ENCODE data around the gene SLC39A3. TPM values are rescaled to one million over a fixed set of nuclear protein-coding genes. Genes with fewer than 3 reads are reported as not detected.

SLC39A3 gene
- 67.6 and 74.4 TPM in 2 replicates for total RNA-seq (2014; rRNA removed; shearing (Covaris generic))

- peak within 1 kb of the TSS; percentile 64 for H3K4me3 ChIP-seq
- H3K4me1 ChIP-seq (replicated peaks): 0 out of 2 replicates have a peak, but pooled peaks cover 3% of the 10 kb centered on the region
- DNase-seq (ENCODE audit: low read depth in 1 of 2, low spot score in 2 of 2): peak; percentile 96 to 99
- H3K36me3 ChIP-seq: peaks cover 24% of the 10 kb centered on the region
- no peak within 1 kb of the TSS for H3K27ac ChIP-seq
- H3K9me3 ChIP-seq (replicated peaks): no peaks in the 10 kb centered on the region; the same call in 1 of the 2 replicates
- H3K27me3 ChIP-seq (replicated peaks): peaks cover 2% of the 10 kb centered on the region; the same call in 1 of the 2 replicates
These were observed at the start of gene SLC39A3 for GRCh38 chr19:2739602-2740313. TSS of gene SLC39A3 (minus strand) at chr19:2740017. CDS start at chr19:2737257, 2,760 bp downstream.

GRCh38 chr19:2788237-2788636 lies 48.4 kb upstream of the SLC39A3 start:
- H3K9me3 ChIP-seq (replicated peaks): no peaks in the 10 kb centered on the region
- peaks cover 33% of the 10 kb centered on the region for H3K36me3 ChIP-seq
- H3K4me3 ChIP-seq: no peak overlapping the region
- peaks cover 12% of the 10 kb centered on the region for H3K4me1 ChIP-seq (replicated peaks)
- no peak overlapping the region for H3K27ac ChIP-seq
- no peaks in the 10 kb centered on the region for H3K27me3 ChIP-seq (replicated peaks)
- DNase-seq (ENCODE audit: low read depth in 1 of 2, low spot score in 2 of 2): no peak

- no peak overlapping the region for H3K27ac ChIP-seq
- H3K36me3 ChIP-seq: peaks cover 38% of the 10 kb centered on the region
These were observed 47.3 kb upstream of the SLC39A3 start for GRCh38 chr19:2787115-2787514.

GRCh38 chr19:2785244-2785997 lies 45.6 kb upstream of the SLC39A3 start, which contains the start of gene THOP1:
TSS of gene THOP1 (plus strand) at chr19:2785503. CDS start at chr19:2785663, 160 bp downstream.
- H3K9me3 ChIP-seq (replicated peaks): no peaks in the 10 kb centered on the region
- peaks cover 27% of the 10 kb centered on the region for H3K36me3 ChIP-seq
- DNase-seq (ENCODE audit: low read depth in 1 of 2, low spot score in 2 of 2): peak; percentile 97 to 99
- H3K27ac ChIP-seq: peak within 1 kb of the TSS; percentile 30
- peak within 1 kb of the TSS; percentile 76 for H3K4me3 ChIP-seq
- peaks cover 21% of the 10 kb centered on the region for H3K4me1 ChIP-seq (replicated peaks)
- H3K27me3 ChIP-seq (replicated peaks): no peaks in the 10 kb centered on the region

More at GRCh38 chr19:2787115-2787514, 47.3 kb upstream of the SLC39A3 start:
- H3K9me3 ChIP-seq (replicated peaks): no peaks in the 10 kb centered on the region
- no peaks in the 10 kb centered on the region for H3K27me3 ChIP-seq (replicated peaks)
- peaks cover 17% of the 10 kb centered on the region for H3K4me1 ChIP-seq (replicated peaks)
- H3K4me3 ChIP-seq: no peak overlapping the region
- no peak for DNase-seq (ENCODE audit: low read depth in 1 of 2, low spot score in 2 of 2)

- no peaks in the 10 kb centered on the region for H3K9me3 ChIP-seq (replicated peaks)
- H3K27ac ChIP-seq: no peak overlapping the region
- H3K36me3 ChIP-seq: peaks cover 20% of the 10 kb centered on the region
- peaks cover 21% of the 10 kb centered on the region for H3K4me1 ChIP-seq (replicated peaks)
- H3K4me3 ChIP-seq: peak overlapping the region; percentile 79
- no peak for DNase-seq (ENCODE audit: low read depth in 1 of 2, low spot score in 2 of 2)
- no peaks in the 10 kb centered on the region for H3K27me3 ChIP-seq (replicated peaks)
These were observed 43.9 kb upstream of the SLC39A3 start for GRCh38 chr19:2783781-2784145.

GRCh38 chr19:2782936-2783780 lies 43.3 kb upstream of the SLC39A3 start, which contains the start of gene SGTA:
TSS of gene SGTA (minus strand) at chr19:2783273. CDS start at chr19:2769068, 14,205 bp downstream.
- Histone ChIP-seq H3K27me3 (replicated peaks) (no peaks in the 10 kb centered on the region), H3K36me3 (peaks cover 20% of the 10 kb centered on the region), H3K4me3 (peak within 1 kb of the TSS; percentile 79), H3K9me3 (replicated peaks) (no peaks in the 10 kb centered on the region), H3K4me1 (replicated peaks) (peaks cover 21% of the 10 kb centered on the region), H3K27ac (peak within 1 kb of the TSS; percentile 69)
- DNase-seq (ENCODE audit: low read depth in 1 of 2, low spot score in 2 of 2): peak; percentile 97 to 99

GRCh38 chr19:2782329-2782935 lies 42.6 kb upstream of the SLC39A3 start:
- DNase-seq (ENCODE audit: low read depth in 1 of 2, low spot score in 2 of 2): no peak
- peak overlapping the region; percentile 69 for H3K27ac ChIP-seq
- no peaks in the 10 kb centered on the region for H3K9me3 ChIP-seq (replicated peaks)
- peaks cover 17% of the 10 kb centered on the region for H3K36me3 ChIP-seq
- H3K4me3 ChIP-seq: peak overlapping the region; percentile 79
- peaks cover 21% of the 10 kb centered on the region for H3K4me1 ChIP-seq (replicated peaks)
- no peaks in the 10 kb centered on the region for H3K27me3 ChIP-seq (replicated peaks)

GRCh38 chr19:2780284-2780683 lies 40.5 kb upstream of the SLC39A3 start:
- DNase-seq (ENCODE audit: low read depth in 1 of 2, low spot score in 2 of 2): no peak
- no peak overlapping the region for H3K4me3 ChIP-seq
- H3K27ac ChIP-seq: no peak overlapping the region
- H3K9me3 ChIP-seq (replicated peaks): no peaks in the 10 kb centered on the region
- H3K27me3 ChIP-seq (replicated peaks): no peaks in the 10 kb centered on the region
- H3K4me1 ChIP-seq (replicated peaks): peaks cover 16% of the 10 kb centered on the region
- peaks cover 16% of the 10 kb centered on the region for H3K36me3 ChIP-seq

- DNase-seq (ENCODE audit: low read depth in 1 of 2, low spot score in 2 of 2): no peak
- Histone ChIP-seq H3K27ac (no peak overlapping the region), H3K4me1 (replicated peaks) (peaks cover 13% of the 10 kb centered on the region), H3K9me3 (replicated peaks) (no peaks in the 10 kb centered on the region), H3K36me3 (peaks cover 17% of the 10 kb centered on the region), H3K4me3 (no peak overlapping the region), H3K27me3 (replicated peaks) (no peaks in the 10 kb centered on the region)
These were observed 39.4 kb upstream of the SLC39A3 start for GRCh38 chr19:2779121-2779740.

- no peak overlapping the region for H3K4me3 ChIP-seq
- DNase-seq (ENCODE audit: low read depth in 1 of 2, low spot score in 2 of 2): no peak
These were observed 38.3 kb upstream of the SLC39A3 start for GRCh38 chr19:2777952-2778683.

GRCh38 chr19:2775556-2776430 lies 36.0 kb upstream of the SLC39A3 start:
- Histone ChIP-seq H3K4me3 (no peak overlapping the region), H3K9me3 (replicated peaks) (no peaks in the 10 kb centered on the region), H3K27ac (no peak overlapping the region), H3K36me3 (peaks cover 21% of the 10 kb centered on the region), H3K4me1 (replicated peaks) (no peaks in the 10 kb centered on the region), H3K27me3 (replicated peaks) (no peaks in the 10 kb centered on the region)
- DNase-seq (ENCODE audit: low read depth in 1 of 2, low spot score in 2 of 2): no peak

More at GRCh38 chr19:2777952-2778683, 38.3 kb upstream of the SLC39A3 start:
- no peaks in the 10 kb centered on the region for H3K27me3 ChIP-seq (replicated peaks)
- no peaks in the 10 kb centered on the region for H3K9me3 ChIP-seq (replicated peaks)
- no peak overlapping the region for H3K27ac ChIP-seq
- 0 out of 2 replicates have a peak, but pooled peaks cover 9% of the 10 kb centered on the region for H3K4me1 ChIP-seq (replicated peaks)
- peaks cover 20% of the 10 kb centered on the region for H3K36me3 ChIP-seq
